GM21619 (cell line): ENCODE results near the gene DIS3L.
A peak's percentile ranks its signal among the peaks of the same experiment; 100 is the strongest.
"Not testable (repeated sequence)": the region's sequence is repeated elsewhere in the genome, so short reads cannot be mapped to it uniquely, and the experiment has no call there.

Experiments used
- ATAC-seq: cut with Tn5 transposase; IDR thresholded peaks from one replicate; pipeline ENCODE4 v1.9.1; 2021; ENCODE audit not compliant: unreplicated experiment

DIS3L gene

DNA sequence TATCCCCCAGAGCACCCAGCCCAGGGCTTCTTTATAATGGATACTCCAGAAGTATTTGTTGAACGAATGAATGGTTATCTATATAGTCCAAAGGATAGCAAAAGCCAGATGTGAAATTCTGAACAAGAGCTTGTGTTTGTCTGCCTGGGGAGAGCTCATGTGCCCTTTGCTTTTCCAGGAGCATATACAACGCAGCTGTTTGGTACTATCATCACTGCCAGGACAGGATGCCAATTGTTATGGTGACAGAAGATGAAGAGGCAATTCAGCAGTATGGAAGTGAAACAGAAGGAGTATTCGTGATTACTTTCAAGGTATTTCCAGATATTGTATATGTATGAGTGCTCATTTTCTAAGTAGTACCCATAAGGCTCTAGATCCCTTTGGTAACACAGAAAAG, 15.2 kb downstream of the DIS3L start:
- no peak for ATAC-seq

DNA sequence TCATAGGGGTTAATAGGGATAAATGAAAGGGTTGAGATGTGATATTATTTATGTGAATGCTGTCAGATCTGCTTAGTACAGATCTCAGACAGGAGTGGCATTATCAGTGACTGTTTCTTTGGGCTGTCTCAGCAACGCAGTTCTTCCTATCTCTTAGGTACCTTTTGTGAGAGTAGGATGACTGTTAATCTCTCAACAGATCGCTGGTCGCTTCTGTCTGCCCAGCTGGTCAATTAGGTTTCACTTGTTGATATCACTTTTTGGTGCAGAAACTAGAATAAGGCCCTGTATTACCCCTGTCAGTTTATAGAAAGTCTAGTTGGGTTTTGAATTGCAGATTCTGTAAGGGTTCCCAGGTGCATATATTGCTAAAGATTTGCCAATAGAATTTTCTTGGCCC, 16.5 kb downstream of the DIS3L start:
- no peak for ATAC-seq

- ATAC-seq: no peak
These were observed 17.4 kb downstream of the DIS3L start for GRCh38 chr15:66310786-66311185.

DNA sequence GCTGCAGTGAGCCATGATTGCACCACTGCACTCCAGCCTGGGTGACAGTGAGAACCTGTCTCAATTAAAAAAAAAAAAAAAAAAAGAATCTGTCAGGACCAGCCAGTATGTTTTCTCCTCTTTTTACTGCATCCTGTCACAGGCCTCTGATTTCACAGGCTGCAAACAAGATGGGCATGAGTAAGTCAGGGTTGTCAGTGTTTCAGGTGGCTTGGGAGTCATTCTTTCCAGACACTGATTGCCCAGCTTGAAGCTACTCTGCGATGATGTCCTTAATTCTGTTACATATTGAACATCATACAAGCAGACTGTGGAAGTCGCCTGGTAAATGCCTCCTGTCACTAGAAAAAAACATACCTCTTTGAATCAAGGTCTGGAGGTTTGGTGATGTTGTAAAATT, 18.8 kb downstream of the DIS3L start:
- no peak for ATAC-seq

- ATAC-seq: no peak
These were observed 30.1 kb downstream of the DIS3L start for GRCh38 chr15:66323312-66323928.

DNA sequence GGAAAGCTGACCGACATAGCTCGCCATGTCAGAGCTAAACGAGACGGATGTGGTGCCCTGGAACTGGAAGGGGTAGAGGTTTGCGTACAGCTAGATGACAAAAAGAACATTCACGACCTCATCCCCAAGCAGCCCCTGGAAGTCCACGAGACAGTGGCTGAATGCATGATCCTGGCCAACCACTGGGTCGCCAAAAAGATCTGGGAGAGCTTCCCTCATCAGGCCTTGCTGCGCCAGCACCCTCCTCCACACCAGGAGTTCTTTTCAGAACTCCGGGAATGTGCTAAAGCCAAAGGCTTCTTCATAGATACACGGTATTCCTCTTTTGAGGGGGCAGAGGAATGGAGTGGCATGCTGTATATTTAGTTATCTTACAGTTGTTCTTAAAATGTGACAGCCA, 32.7 kb downstream of the DIS3L start:
- ATAC-seq: no peak

- ATAC-seq: no peak
These were observed 34.4 kb downstream of the DIS3L start for GRCh38 chr15:66327736-66328135.

GRCh38 chr15:66328771-66329170, 35.4 kb downstream of the DIS3L start:
- ATAC-seq: no peak

- ATAC-seq: not testable (repeated sequence)
These were observed 55.2 kb downstream of the DIS3L start for GRCh38 chr15:66348530-66348929.

DNA sequence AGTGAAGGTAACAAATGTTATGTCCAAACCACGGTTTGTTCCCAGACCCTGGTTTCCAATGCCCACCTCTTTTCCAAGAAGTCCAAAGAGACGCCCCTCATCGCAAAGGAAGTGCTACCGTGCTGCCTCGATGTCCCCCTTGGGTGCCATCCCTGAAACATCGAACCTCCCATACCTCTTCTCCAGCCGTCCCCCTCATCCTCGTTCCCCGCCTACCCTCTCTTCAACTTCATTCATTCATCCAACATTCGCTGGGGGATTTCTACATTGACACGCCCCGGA, 62.6 kb downstream of the DIS3L start:
- ATAC-seq: no peak

GRCh38 chr15:66356359-66357236, 63.2 kb downstream of the DIS3L start, which contains the start of gene TIPIN:
TIPIN (minus strand) TSS chr15:66356685; CDS start chr15:66352947, 3,738 bp downstream.
- ATAC-seq: peak; percentile 88

- no peak for ATAC-seq
These were observed 66.4 kb downstream of the DIS3L start for GRCh38 chr15:66359740-66360139.

DNA sequence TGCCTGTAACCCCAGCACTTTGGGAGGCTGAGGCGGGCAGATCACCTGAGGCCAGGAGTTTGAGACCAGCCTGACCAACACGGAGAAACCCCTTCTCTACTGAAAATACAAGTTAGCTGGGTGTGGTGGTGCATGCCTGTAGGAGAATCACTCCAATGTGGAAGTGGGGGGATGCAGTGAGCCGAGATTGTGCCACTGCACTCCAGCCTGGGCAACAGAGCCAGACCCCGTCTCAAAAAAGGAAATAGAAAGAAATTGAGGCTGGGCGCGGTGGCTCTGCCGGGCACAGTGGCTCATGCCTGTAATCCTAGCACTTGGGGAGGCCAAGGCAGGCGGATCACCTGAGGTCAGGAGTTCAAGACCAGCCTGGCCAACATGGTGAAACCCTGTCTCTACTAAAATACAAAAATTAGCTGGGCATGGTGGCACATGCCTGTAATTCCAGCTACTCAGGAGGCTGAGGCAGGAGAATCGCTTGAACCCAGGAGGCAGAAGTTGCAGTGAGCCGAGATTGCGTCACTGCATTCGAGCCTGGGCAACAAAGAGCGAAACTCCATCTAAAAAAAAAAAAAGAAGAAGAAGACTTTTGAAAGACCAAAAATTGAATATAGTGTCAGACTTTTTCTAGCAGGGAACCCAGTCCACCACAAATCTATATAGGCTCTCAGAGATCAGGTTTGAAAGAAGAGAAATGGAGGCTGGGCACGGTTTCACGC, 68.5 kb downstream of the DIS3L start:
- ATAC-seq: not testable (repeated sequence)

DNA sequence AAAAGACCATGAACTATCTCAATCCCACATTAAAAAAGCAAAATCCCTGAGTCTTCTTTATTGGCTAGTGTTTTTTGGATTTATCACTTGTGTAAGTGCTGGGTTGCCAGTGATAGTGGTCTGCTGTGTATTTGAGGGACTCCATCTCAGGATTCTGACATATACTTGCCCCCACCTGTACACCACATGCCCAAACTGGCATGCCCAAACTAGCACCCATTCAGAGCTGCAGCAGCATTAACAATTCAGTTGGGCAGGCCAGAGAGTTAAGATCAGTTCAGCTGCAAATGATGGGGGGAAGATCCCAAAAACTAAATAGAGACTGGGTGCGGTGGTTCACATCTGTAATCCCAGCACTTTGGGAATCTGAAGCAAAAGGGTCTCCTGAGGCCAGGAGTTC, 69.4 kb downstream of the DIS3L start:
- ATAC-seq: no peak

GRCh38 chr15:66364944-66365528, 71.7 kb downstream of the DIS3L start:
- ATAC-seq: no peak

DNA sequence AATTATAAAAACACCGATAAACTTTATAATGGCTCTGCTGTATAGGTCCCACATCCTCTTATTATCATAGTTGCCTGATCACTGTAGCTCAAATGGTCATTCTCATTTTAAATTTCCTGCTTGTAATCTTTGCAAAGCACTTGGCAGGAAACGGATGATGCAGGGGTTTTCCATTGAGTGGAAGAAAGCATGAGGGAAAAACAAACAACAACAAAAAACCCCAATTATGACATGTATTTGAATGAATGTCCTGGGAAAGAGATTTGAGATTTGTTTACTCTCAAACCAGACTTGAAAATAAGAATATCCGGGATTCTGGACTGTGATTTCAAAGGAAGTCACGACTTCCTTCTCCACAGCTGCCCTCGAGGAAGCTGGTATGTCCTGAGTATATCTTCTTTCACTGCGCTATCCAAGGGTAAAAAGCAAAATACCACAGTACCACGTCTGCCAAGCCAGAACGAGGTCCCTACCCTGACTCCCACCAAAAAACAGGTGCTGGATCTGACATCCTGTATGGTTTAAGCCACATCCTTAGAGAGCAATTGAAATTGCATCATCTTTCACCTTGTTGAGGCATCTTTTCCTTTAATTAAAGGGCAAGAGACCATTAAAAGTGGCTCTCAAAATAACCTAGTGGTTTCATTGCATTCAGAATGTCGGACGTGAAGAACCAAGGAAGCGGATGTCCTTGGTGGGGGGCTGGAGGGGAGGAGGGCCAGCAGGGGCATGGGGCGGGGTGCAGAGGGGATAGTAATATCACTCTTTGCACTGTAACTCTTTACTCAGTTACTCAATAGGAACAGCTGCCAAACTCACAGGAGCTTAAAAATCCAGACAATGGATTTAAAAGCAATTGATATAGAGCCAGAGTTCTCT, 76.6 kb downstream of the DIS3L start:
- no peak for ATAC-seq

DNA sequence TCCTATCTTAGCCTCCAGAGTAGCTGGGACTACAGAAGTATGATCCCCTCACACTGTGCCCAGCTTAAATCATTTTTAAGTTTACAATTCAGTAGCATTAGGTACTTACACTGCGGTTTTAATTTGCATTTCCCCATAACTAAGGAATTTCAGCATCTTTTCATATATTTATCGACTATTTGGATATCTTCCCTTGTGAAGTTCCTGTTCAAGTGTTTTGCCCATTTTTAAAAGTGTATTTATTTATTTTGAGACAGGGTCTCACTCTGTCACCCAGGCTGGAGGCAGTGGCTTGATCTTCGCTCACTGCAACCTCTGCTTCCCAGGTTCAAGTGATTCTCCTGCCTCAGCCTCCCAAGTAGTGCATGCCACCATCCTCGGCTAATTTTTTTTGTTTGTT, 80.8 kb downstream of the DIS3L start:
- ATAC-seq: no peak

- ATAC-seq: no peak
These were observed 85.6 kb downstream of the DIS3L start for GRCh38 chr15:66378814-66379430.

GRCh38 chr15:66381376-66381775, 88.0 kb downstream of the DIS3L start:
- ATAC-seq: not testable (repeated sequence)
